Stimulated activated CD4-positive, alpha-beta T cell treated with anti-CD3 and anti-CD28 coated beads, Interleukin-15, amount 100 ng/mL, for 1 hour (primary cell): ENCODE data around the gene NUTM2F.
"Not testable (repeated sequence)": the region's sequence is repeated elsewhere in the genome, so short reads cannot be mapped to it uniquely, and the experiment has no call there.

Experiments used
- DNase-seq, 2 donors: peaks; one replicate each; pipeline ENCODE4 v3.0.0-alpha.2; 2020; ENCODE audit warnings: low read depth in 1 of 2, low spot score in 1 of 2

NUTM2F gene

GRCh38 chr9:94315034-94315984 is 13.1 kb downstream of the NUTM2F start:
- not testable (repeated sequence) for DNase-seq

GRCh38 chr9:94303321-94303720 is 25.1 kb downstream of the NUTM2F start:
- no peak for DNase-seq

GRCh38 chr9:94302426-94302825 is 26.0 kb downstream of the NUTM2F start:
- no peak for DNase-seq

GRCh38 chr9:94301583-94301982 is 26.9 kb downstream of the NUTM2F start:
- no peak for DNase-seq

GRCh38 chr9:94300470-94301301 is 27.8 kb downstream of the NUTM2F start:
- no peak for DNase-seq

GRCh38 chr9:94298949-94299599 is 29.4 kb downstream of the NUTM2F start:
- DNase-seq = no peak

GRCh38 chr9:94289691-94290090 is 38.8 kb downstream of the NUTM2F start:
- no peak for DNase-seq

- no peak for DNase-seq
These were observed 40.4 kb downstream of the NUTM2F start for GRCh38 chr9:94287877-94288513.

- DNase-seq = no peak
These were observed 42.3 kb downstream of the NUTM2F start for GRCh38 chr9:94286116-94286515.

GRCh38 chr9:94281101-94281500 is 47.3 kb downstream of the NUTM2F start:
- DNase-seq = no peak

- DNase-seq = no peak
These were observed 47.9 kb downstream of the NUTM2F start for GRCh38 chr9:94280409-94280989.

- DNase-seq = no peak
These were observed 50.4 kb downstream of the NUTM2F start for GRCh38 chr9:94277885-94278536.

- DNase-seq = not testable (repeated sequence)
These were observed 51.4 kb downstream of the NUTM2F start for GRCh38 chr9:94277029-94277428.

GRCh38 chr9:94270009-94270408 is 58.4 kb downstream of the NUTM2F start:
- no peak for DNase-seq

GRCh38 chr9:94269264-94269663 is 59.2 kb downstream of the NUTM2F start:
- DNase-seq = no peak
